ENCODE measurements around the gene SEMA6B.

The SEMA6B gene

GRCh38 chr19:4493104-4493928 is 66.2 kb downstream of the SEMA6B start:
- DNase-seq (ENCODE audit: low read depth), result no peak

All from activated gamma-delta T cell treated with anti-CD3 and anti-CD28 coated beads, Interleukin-2, amount 50 U/mL, for 16 hours (primary cell).